Neural progenitor cell (in vitro differentiated cells): ENCODE data around the gene FAM78B. TPM values are rescaled to one million over a fixed set of nuclear protein-coding genes. Genes with fewer than 3 reads are reported as not detected.

Experiments
- DNase-seq: peaks from one replicate; pipeline ENCODE4 v3.0.0-alpha.2; 2016; ENCODE audit warnings: low spot score
- H2AFZ ChIP-seq: fragments of 200-600 bp; sonication (generic); replicated peaks from 2 replicates; pipeline ENCODE4 v1.6.1; 2016; ENCODE audit warnings: antibody characterized with exemption
- H3F3A ChIP-seq: fragments of 200-600 bp; sonication (generic); 2 replicates; pipeline ENCODE4 v1.6.1; 2016; ENCODE audit warnings: antibody characterized with exemption, low read depth
- H3K27ac ChIP-seq: fragments of 200-600 bp; sonication (generic); 2 replicates; pipeline ENCODE4 v1.5.1; 2016; ENCODE audit warnings: mild to moderate bottlenecking
- H3K27me3 ChIP-seq: fragments of 200-600 bp; sonication (generic); 2 replicates; pipeline ENCODE4 v1.6.1; 2016; ENCODE audit warnings: mild to moderate bottlenecking, moderate library complexity
- H3K36me3 ChIP-seq: fragments of 200-600 bp; sonication (generic); 2 replicates; pipeline ENCODE4 v1.5.1; 2016
- H3K4me1 ChIP-seq: fragments of 200-600 bp; sonication (generic); 2 replicates; pipeline ENCODE4 v1.6.1; 2016; ENCODE audit warnings: mixed run types
- H3K4me2 ChIP-seq: fragments of 200-600 bp; sonication (generic); 2 replicates; pipeline ENCODE4 v1.6.1; 2016
- H3K4me3 ChIP-seq: fragments of 200-600 bp; sonication (generic); 2 replicates; pipeline ENCODE4 v1.5.1; 2016
- H3K79me2 ChIP-seq: fragments of 200-600 bp; sonication (generic); 2 replicates; pipeline ENCODE4 v1.6.1; 2016; ENCODE audit warnings: low read depth
- H3K9ac ChIP-seq: fragments of 200-600 bp; sonication (generic); 2 replicates; pipeline ENCODE4 v1.6.1; 2016
- H3K9me3 ChIP-seq: fragments of 200-600 bp; sonication (generic); 2 replicates; pipeline ENCODE4 v1.5.1; 2016; ENCODE audit warnings: low read depth
- H4K20me1 ChIP-seq: fragments of 200-600 bp; sonication (generic); 2 replicates; pipeline ENCODE4 v1.6.1; 2016; ENCODE audit warnings: low read depth
- H3K27ac Mint-ChIP-seq: 3 replicates; pipeline ENCODE4 v1.8.0; 2021; ENCODE audit warnings: mixed read lengths
- H3K27me3 Mint-ChIP-seq: 2 replicates; pipeline ENCODE4 v1.8.0; 2022; ENCODE audit warnings: low read depth, mild to moderate bottlenecking, inconsistent platforms, moderate library complexity, mixed read lengths; ENCODE audit not compliant: insufficient read depth
- H3K36me3 Mint-ChIP-seq: 3 replicates; pipeline ENCODE4 v1.8.0; 2021; ENCODE audit warnings: mixed read lengths
- H3K4me1 Mint-ChIP-seq: 3 replicates; pipeline ENCODE4 v1.8.0; 2021; ENCODE audit warnings: mixed read lengths
- H3K4me3 Mint-ChIP-seq: 3 replicates; pipeline ENCODE4 v1.8.0; 2021; ENCODE audit warnings: mild to moderate bottlenecking, moderate library complexity, mixed read lengths
- H3K9me3 Mint-ChIP-seq: 3 replicates; pipeline ENCODE4 v1.8.0; 2020; ENCODE audit warnings: mixed read lengths
- CTCF ChIP-seq: fragments of 200-600 bp; sonication (generic); IDR thresholded peaks from 2 replicates; pipeline ENCODE4 v1.5.1; 2017; ENCODE audit warnings: antibody characterized with exemption, mild to moderate bottlenecking
- EZH2 ChIP-seq: fragments of 200-600 bp; sonication (generic); IDR thresholded peaks from 2 replicates; pipeline ENCODE4 v1.6.1; 2017; ENCODE audit warnings: antibody characterized with exemption, mild to moderate bottlenecking, moderate library complexity
- EZH2phosphoT487 ChIP-seq: fragments of 200-600 bp; sonication (generic); IDR thresholded peaks from 2 replicates; pipeline ENCODE4 v1.6.1; 2017; ENCODE audit warnings: antibody characterized with exemption
- total RNA-seq: library from RNA; depleted of rRNA; stranded (reverse); fragments of >200 nt; gene quantifications from 2 replicates; pipeline ENCODE4 v1.2.3, GENCODE V29; 2015; ENCODE audit warnings: low replicate concordance

Gene FAM78B
- total RNA-seq, 1 donor from 2014 or later = not detected

GRCh38 chr1:166174108-166174507, 7.3 kb upstream of the FAM78B start:
- Mint-ChIP-seq H3K9me3 (no peaks in the 10 kb centered on the region), H3K27me3 (peaks cover 4% of the 10 kb centered on the region), H3K4me1 (no peaks in the 10 kb centered on the region), H3K4me3 (no peak overlapping the region), H3K36me3 (no peaks in the 10 kb centered on the region), H3K27ac (no peak overlapping the region)
- Histone ChIP-seq H4K20me1 (no peaks in the 10 kb centered on the region), H3F3A (no peaks in the 10 kb centered on the region), H3K27me3 (peaks cover under 1% of the 10 kb centered on the region), H3K27ac (no peak overlapping the region), H3K79me2 (no peaks in the 10 kb centered on the region), H3K9ac (no peak overlapping the region), H3K4me1 (no peaks in the 10 kb centered on the region), H3K36me3 (no peaks in the 10 kb centered on the region), H3K9me3 (no peaks in the 10 kb centered on the region), H3K4me2 (no peak overlapping the region), H2AFZ (no peak overlapping the region), H3K4me3 (no peak overlapping the region)
- no peak for DNase-seq
- TF ChIP-seq EZH2phosphoT487 (no peak), EZH2 (no peak), CTCF (no peak)

- H3K4me3 ChIP-seq = no peak overlapping the region
- Mint-ChIP-seq H3K36me3 (no peaks in the 10 kb centered on the region), H3K4me1 (no peaks in the 10 kb centered on the region), H3K9me3 (no peaks in the 10 kb centered on the region), H3K27ac (no peak overlapping the region), H3K27me3 (peaks cover 20% of the 10 kb centered on the region), H3K4me3 (no peak overlapping the region)
- H3K9me3 ChIP-seq = no peaks in the 10 kb centered on the region
- H4K20me1 ChIP-seq = no peaks in the 10 kb centered on the region
- TF ChIP-seq EZH2phosphoT487 (no peak), EZH2 (no peak), CTCF (no peak)
- peaks cover 5% of the 10 kb centered on the region for H3F3A ChIP-seq
- H3K36me3 ChIP-seq = no peaks in the 10 kb centered on the region
- H2AFZ ChIP-seq = no peak overlapping the region
- no peak overlapping the region for H3K9ac ChIP-seq
- no peak for DNase-seq
- peaks cover 6% of the 10 kb centered on the region for H3K4me1 ChIP-seq
- H3K4me2 ChIP-seq = no peak overlapping the region
- peaks cover 20% of the 10 kb centered on the region for H3K27me3 ChIP-seq
- no peaks in the 10 kb centered on the region for H3K79me2 ChIP-seq
- H3K27ac ChIP-seq = no peak overlapping the region
Observed at GRCh38 chr1:166172106-166172505, 5.3 kb upstream of the FAM78B start.

- no peak for TF ChIP-seq CTCF
- TF ChIP-seq EZH2 = no peak
- no peak for TF ChIP-seq EZH2phosphoT487
- Mint-ChIP-seq H3K9me3 (no peaks in the 10 kb centered on the region), H3K27me3 (peaks cover 25% of the 10 kb centered on the region), H3K36me3 (no peaks in the 10 kb centered on the region), H3K27ac (no peak overlapping the region), H3K4me3 (no peak overlapping the region), H3K4me1 (peaks cover 3% of the 10 kb centered on the region)
- Histone ChIP-seq H3K27ac (no peak overlapping the region), H3K9me3 (no peaks in the 10 kb centered on the region), H2AFZ (no peak overlapping the region), H3K4me2 (no peak overlapping the region), H4K20me1 (peaks cover 3% of the 10 kb centered on the region), H3K4me3 (no peak overlapping the region), H3F3A (peaks cover 8% of the 10 kb centered on the region), H3K9ac (no peak overlapping the region), H3K36me3 (no peaks in the 10 kb centered on the region), H3K27me3 (peaks cover 34% of the 10 kb centered on the region), H3K4me1 (peaks cover 6% of the 10 kb centered on the region), H3K79me2 (no peaks in the 10 kb centered on the region)
- DNase-seq = no peak
Observed at GRCh38 chr1:166170726-166171125, 3.9 kb upstream of the FAM78B start.
